ENCODE data around the gene SUMO4. TPM values are rescaled to one million over a fixed set of nuclear protein-coding genes. Genes with fewer than 3 reads are reported as not detected.

SUMO4 gene
- total and polyA plus RNA-seq, 4 donors: 0.83 to 3.3 (median 0.84) TPM; not detected in 1

- WGBS: 98% methylated on average over 1 of the region's 1 CpG
- no peak overlapping the region for H3K4me3 ChIP-seq (ENCODE audit: low read depth in 1 of 3, low read length in 3 of 3)
Measured at GRCh38 chr6:149439626-149440025, 39.6 kb downstream of the SUMO4 start.

More at GRCh38 chr6:149439626-149440025, 39.6 kb downstream of the SUMO4 start:
- Histone ChIP-seq H3K27ac (ENCODE audit: low read depth in 1 of 2, low read length in 2 of 2) (no peak overlapping the region), H3K36me3 (ENCODE audit: control insufficient read depth in 4 of 4, insufficient read depth in 3 of 4, low read depth in 1 of 4, low read length in 3 of 4) (no peaks in the 10 kb centered on the region), H3K9me3 (ENCODE audit: control insufficient read depth in 4 of 4, low read length in 3 of 4) (no peaks in the 10 kb centered on the region), H3K9ac (ENCODE audit: low read depth in 1 of 2, low read length in 2 of 2) (no peak overlapping the region), H3K4me1 (ENCODE audit: control insufficient read depth in 4 of 4, insufficient read depth in 4 of 4, low read length in 3 of 4) (no peaks in the 10 kb centered on the region), H3K27me3 (ENCODE audit: control insufficient read depth in 4 of 4, insufficient read depth in 4 of 4, low read length in 3 of 4) (no peaks in the 10 kb centered on the region)
- DNase-seq (ENCODE audit: low spot score): no peak
- no peak for TF ChIP-seq NR2F2 (IDR thresholded peaks at IDR 0.05)
- TF ChIP-seq HNF4A (conservative IDR thresholded peaks at IDR 0.05): no peak
- TF ChIP-seq ZBTB33 (IDR thresholded peaks at IDR 0.05): no peak
- TF ChIP-seq JUND (IDR thresholded peaks at IDR 0.05): no peak
- no peak for TF ChIP-seq SP1 (IDR thresholded peaks at IDR 0.05)
- TF ChIP-seq YY1 (IDR thresholded peaks at IDR 0.05): no peak
- TF ChIP-seq CTCF (IDR thresholded peaks at IDR 0.05; ENCODE audit: low read depth, low read length, missing input control): no peak
- TF ChIP-seq HNF4G (IDR thresholded peaks at IDR 0.05): no peak
- no peak for TF ChIP-seq RXRA (IDR thresholded peaks at IDR 0.05)
- TF ChIP-seq GABPA (IDR thresholded peaks at IDR 0.05 in 1 of 2, conservative IDR thresholded peaks at IDR 0.05 in 1 of 2): no peak
- no peak for TF ChIP-seq REST (IDR thresholded peaks at IDR 0.05)
- TF ChIP-seq FOXA2 (IDR thresholded peaks at IDR 0.05): no peak
- no peak for TF ChIP-seq TAF1 (conservative IDR thresholded peaks at IDR 0.05)
- TF ChIP-seq RAD21 (IDR thresholded peaks at IDR 0.05): no peak
- TF ChIP-seq ATF3 (IDR thresholded peaks at IDR 0.05): no peak
- TF ChIP-seq FOXA1 (IDR thresholded peaks at IDR 0.05): no peak
